ENCODE measurements around the gene ZNF106.

Gene ZNF106

DNA sequence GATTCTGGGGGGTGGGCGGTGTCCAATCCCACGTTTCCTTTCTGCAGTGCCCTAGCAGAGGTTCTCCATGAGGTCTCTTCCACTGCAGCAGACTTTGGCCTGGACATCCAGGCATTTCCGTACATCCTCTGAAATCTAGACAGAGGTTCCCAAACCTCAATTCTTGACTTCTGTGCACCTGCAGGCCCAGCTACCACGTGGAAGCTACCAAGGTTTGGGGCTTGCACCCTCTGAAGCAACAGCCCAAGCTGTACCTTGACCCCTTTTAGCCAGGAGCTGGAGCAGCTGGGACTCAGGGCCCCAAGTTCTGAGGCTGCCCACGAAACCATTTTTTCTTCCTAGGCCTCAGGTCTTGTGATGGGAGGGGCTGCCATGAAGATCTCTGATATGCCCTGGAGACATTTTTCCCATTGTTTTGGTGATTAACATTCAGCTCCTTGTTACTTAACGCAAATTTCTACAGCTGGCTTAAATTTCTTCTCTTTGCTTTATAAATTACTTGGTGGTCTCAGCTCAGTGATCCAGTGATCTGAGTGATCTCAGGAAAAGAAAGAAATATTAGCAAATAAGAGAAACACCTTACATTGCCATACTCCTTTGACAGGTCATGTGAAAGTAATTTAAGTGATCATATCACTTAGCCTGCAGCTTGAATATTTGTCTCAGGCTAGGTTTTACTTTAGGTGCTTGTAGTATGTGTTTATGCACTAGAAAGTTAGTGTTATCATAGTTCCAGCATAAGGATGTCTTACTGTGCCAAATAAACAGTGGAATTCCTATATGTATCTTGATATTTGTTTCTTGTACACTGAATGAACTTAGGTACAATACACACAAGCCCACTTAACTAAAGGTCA lies 7.5 kb upstream of the ZNF106 start:
- no peaks in the 10 kb centered on the region for H3K9me3 Mint-ChIP-seq
- no peak for DNase-seq (ENCODE audit: low spot score in 2 of 2)
- no peak for ATAC-seq (replicated peaks; ENCODE audit: extremely low read depth, poor library complexity, severe bottlenecking)
- H3K4me1 Mint-ChIP-seq: peaks cover 60% of the 10 kb centered on the region
- peaks cover 5% of the 10 kb centered on the region for H3K36me3 Mint-ChIP-seq (ENCODE audit: insufficient read depth)
- peak overlapping the region; percentile 38 for H3K4me3 Mint-ChIP-seq
- no peaks in the 10 kb centered on the region for H3K27me3 Mint-ChIP-seq
- peak overlapping the region; percentile 20 for H3K27ac Mint-ChIP-seq (ENCODE audit: low read depth)

- ATAC-seq (replicated peaks; ENCODE audit: extremely low read depth, poor library complexity, severe bottlenecking) (peak; percentile 90), DNase-seq (ENCODE audit: low spot score in 2 of 2) (peak; percentile 50 to 53)
- Mint-ChIP-seq H3K27ac (ENCODE audit: low read depth) (peak within 1 kb of the TSS; percentile 94), H3K9me3 (no peaks in the 10 kb centered on the region), H3K27me3 (no peaks in the 10 kb centered on the region), H3K4me3 (peak within 1 kb of the TSS; percentile 97), H3K36me3 (ENCODE audit: insufficient read depth) (peaks cover 14% of the 10 kb centered on the region), H3K4me1 (peaks cover 61% of the 10 kb centered on the region)
Measured at GRCh38 chr15:42495361-42496212, 4.6 kb upstream of the ZNF106 start, which contains the start of gene SNAP23. TSS of gene SNAP23 (plus strand) at chr15:42495634. CDS start at chr15:42511847, 16,213 bp downstream.

DNA sequence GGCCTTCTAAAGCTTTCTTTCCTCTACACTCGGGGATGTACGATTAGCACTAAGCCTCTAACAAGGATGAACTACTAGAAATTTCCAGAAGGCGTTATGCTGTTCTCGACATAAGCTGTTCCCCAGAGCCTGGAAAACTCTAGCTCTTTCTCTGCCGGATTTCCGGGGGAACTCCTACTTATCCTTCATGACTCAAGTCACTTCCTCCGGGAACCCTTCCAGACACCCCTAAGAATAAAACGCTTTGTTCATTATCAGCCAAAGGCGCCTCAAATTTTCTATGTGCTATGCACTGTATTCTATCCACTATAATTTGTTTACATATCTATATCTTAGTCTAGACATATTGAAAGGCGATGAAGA lies 4.0 kb upstream of the ZNF106 start:
- peak overlapping the region; percentile 97 for H3K4me3 Mint-ChIP-seq
- peaks cover 63% of the 10 kb centered on the region for H3K4me1 Mint-ChIP-seq
- H3K27me3 Mint-ChIP-seq: no peaks in the 10 kb centered on the region
- peak overlapping the region; percentile 94 for H3K27ac Mint-ChIP-seq (ENCODE audit: low read depth)
- DNase-seq (ENCODE audit: low spot score in 2 of 2): no peak
- no peaks in the 10 kb centered on the region for H3K9me3 Mint-ChIP-seq
- H3K36me3 Mint-ChIP-seq (ENCODE audit: insufficient read depth): peaks cover 18% of the 10 kb centered on the region
- no peak for ATAC-seq (replicated peaks; ENCODE audit: extremely low read depth, poor library complexity, severe bottlenecking)

GRCh38 chr15:42493679-42494078 lies 2.7 kb upstream of the ZNF106 start:
- DNase-seq (ENCODE audit: low spot score in 2 of 2) (no peak), ATAC-seq (replicated peaks; ENCODE audit: extremely low read depth, poor library complexity, severe bottlenecking) (no peak)
- no peaks in the 10 kb centered on the region for H3K27me3 Mint-ChIP-seq
- peak overlapping the region; percentile 7 for H3K27ac Mint-ChIP-seq (ENCODE audit: low read depth)
- H3K9me3 Mint-ChIP-seq: no peaks in the 10 kb centered on the region
- peaks cover 19% of the 10 kb centered on the region for H3K36me3 Mint-ChIP-seq (ENCODE audit: insufficient read depth)
- peaks cover 60% of the 10 kb centered on the region for H3K4me1 Mint-ChIP-seq
- H3K4me3 Mint-ChIP-seq: peak overlapping the region; percentile 97

GRCh38 chr15:42491539-42492225 lies 741 bp upstream of the ZNF106 start:
- peaks cover 19% of the 10 kb centered on the region for H3K36me3 Mint-ChIP-seq (ENCODE audit: insufficient read depth)
- peak overlapping the region; percentile 100 for H3K4me3 Mint-ChIP-seq
- H3K4me1 Mint-ChIP-seq: peaks cover 57% of the 10 kb centered on the region

DNA sequence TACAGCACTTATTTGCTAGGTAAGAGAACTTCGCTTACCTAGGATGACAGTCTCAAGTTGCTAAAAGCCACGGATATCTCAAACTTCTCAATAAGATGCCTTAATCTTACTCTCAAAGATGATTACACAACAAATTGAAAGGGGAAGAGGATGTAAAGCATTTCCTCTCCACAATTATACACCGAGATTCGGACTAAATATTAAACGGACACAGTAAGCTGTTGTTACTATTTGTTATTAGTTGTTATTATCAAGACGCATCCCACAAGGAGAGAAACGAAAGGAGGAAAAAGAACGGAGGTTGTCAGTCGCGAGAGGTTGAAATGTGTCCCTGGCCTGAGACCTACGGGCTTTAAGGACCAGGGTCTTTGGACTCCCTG lies 660 bp downstream of the ZNF106 start:
- H3K27ac Mint-ChIP-seq (ENCODE audit: low read depth): peak overlapping the region; percentile 99
- ATAC-seq (replicated peaks; ENCODE audit: extremely low read depth, poor library complexity, severe bottlenecking) (no peak), DNase-seq (ENCODE audit: low spot score in 2 of 2) (no peak)
- peaks cover 20% of the 10 kb centered on the region for H3K36me3 Mint-ChIP-seq (ENCODE audit: insufficient read depth)
- H3K9me3 Mint-ChIP-seq: no peaks in the 10 kb centered on the region
- no peaks in the 10 kb centered on the region for H3K27me3 Mint-ChIP-seq
- peak overlapping the region; percentile 100 for H3K4me3 Mint-ChIP-seq
- peaks cover 43% of the 10 kb centered on the region for H3K4me1 Mint-ChIP-seq

More at GRCh38 chr15:42491539-42492225, 741 bp upstream of the ZNF106 start:
- H3K27me3 Mint-ChIP-seq: no peaks in the 10 kb centered on the region
- peak overlapping the region; percentile 99 for H3K27ac Mint-ChIP-seq (ENCODE audit: low read depth)
- H3K9me3 Mint-ChIP-seq: no peaks in the 10 kb centered on the region
- DNase-seq (ENCODE audit: low spot score in 2 of 2): no peak
- no peak for ATAC-seq (replicated peaks; ENCODE audit: extremely low read depth, poor library complexity, severe bottlenecking)

DNA sequence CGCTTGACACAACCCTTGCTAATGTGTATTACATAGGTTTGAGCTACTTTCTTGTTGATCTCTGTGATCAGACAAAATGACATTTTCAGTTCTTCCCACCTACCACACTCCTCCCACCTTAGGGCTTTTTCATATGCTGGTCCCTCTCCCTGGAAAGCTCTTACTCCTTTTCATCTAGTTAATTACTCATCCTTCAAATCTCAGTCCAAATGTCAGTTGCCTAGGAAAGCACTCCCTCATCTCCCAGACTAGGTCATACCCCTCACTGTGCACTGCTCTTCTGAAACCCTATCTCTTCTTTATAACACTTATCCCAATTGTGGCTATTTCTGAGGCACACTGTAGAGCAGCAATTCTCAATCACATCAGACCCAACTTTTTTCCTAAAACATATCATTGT lies 7.3 kb downstream of the ZNF106 start:
- no peaks in the 10 kb centered on the region for H3K27me3 Mint-ChIP-seq
- H3K4me1 Mint-ChIP-seq: peaks cover 30% of the 10 kb centered on the region
- H3K4me3 Mint-ChIP-seq: no peak overlapping the region
- peaks cover 3% of the 10 kb centered on the region for H3K36me3 Mint-ChIP-seq (ENCODE audit: insufficient read depth)
- no peak overlapping the region for H3K27ac Mint-ChIP-seq (ENCODE audit: low read depth)
- ATAC-seq (replicated peaks; ENCODE audit: extremely low read depth, poor library complexity, severe bottlenecking): no peak
- H3K9me3 Mint-ChIP-seq: no peaks in the 10 kb centered on the region
- DNase-seq (ENCODE audit: low spot score in 2 of 2): no peak

DNA sequence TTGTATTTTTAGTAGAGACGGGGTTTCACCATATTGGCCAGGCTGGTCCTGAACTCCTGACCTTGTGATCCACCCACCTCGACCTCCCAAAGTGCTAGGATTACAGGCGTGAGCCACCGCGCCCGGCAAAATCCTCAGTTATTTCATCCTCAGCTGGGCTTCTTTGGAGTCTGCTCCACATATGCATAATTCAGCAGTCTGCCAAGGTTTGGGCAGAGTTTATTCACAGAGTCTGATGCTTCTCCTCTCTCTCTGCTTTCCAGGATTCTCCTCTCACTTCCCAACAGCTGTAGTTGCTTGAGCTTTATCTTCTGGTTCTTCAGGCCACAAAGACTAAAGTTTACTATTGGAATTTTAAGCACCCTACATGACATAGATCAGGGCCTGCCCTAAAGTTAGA lies 8.2 kb downstream of the ZNF106 start:
- Mint-ChIP-seq H3K4me3 (no peak overlapping the region), H3K9me3 (no peaks in the 10 kb centered on the region), H3K27me3 (no peaks in the 10 kb centered on the region), H3K27ac (ENCODE audit: low read depth) (no peak overlapping the region), H3K4me1 (peaks cover 23% of the 10 kb centered on the region), H3K36me3 (ENCODE audit: insufficient read depth) (peaks cover 3% of the 10 kb centered on the region)
- no peak for DNase-seq (ENCODE audit: low spot score in 2 of 2)
- no peak for ATAC-seq (replicated peaks; ENCODE audit: extremely low read depth, poor library complexity, severe bottlenecking)

DNA sequence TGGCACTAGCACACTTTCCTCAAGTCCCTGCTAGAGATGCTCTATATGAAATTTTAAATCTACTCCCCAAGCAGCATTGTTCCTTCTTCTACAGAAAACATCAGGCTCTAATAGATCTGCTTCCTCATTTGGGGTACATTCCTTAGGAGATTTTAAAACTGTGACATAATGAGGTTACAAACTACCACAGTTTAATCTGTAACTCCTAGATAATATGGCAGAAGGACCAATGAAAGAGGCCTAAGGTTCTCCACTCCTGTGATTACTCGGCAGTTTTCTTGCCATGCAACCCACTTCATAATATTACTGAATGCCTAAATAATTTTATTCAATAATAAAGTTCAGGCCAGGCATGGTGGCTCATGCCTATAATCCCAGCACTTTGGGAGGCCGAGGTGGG lies 16.1 kb downstream of the ZNF106 start:
- Mint-ChIP-seq H3K9me3 (no peaks in the 10 kb centered on the region), H3K36me3 (ENCODE audit: insufficient read depth) (peaks cover 6% of the 10 kb centered on the region), H3K4me1 (peaks cover 11% of the 10 kb centered on the region), H3K4me3 (no peak overlapping the region), H3K27ac (ENCODE audit: low read depth) (peak overlapping the region; percentile 33), H3K27me3 (no peaks in the 10 kb centered on the region)
- DNase-seq (ENCODE audit: low spot score in 2 of 2): no peak
- no peak for ATAC-seq (replicated peaks; ENCODE audit: extremely low read depth, poor library complexity, severe bottlenecking)

GRCh38 chr15:42471002-42471401 lies 19.9 kb downstream of the ZNF106 start:
- Mint-ChIP-seq H3K4me1 (peaks cover 6% of the 10 kb centered on the region), H3K27me3 (no peaks in the 10 kb centered on the region), H3K27ac (ENCODE audit: low read depth) (no peak overlapping the region), H3K9me3 (no peaks in the 10 kb centered on the region), H3K4me3 (no peak overlapping the region), H3K36me3 (ENCODE audit: insufficient read depth) (peaks cover 12% of the 10 kb centered on the region)
- no peak for DNase-seq (ENCODE audit: low spot score in 2 of 2)
- no peak for ATAC-seq (replicated peaks; ENCODE audit: extremely low read depth, poor library complexity, severe bottlenecking)

DNA sequence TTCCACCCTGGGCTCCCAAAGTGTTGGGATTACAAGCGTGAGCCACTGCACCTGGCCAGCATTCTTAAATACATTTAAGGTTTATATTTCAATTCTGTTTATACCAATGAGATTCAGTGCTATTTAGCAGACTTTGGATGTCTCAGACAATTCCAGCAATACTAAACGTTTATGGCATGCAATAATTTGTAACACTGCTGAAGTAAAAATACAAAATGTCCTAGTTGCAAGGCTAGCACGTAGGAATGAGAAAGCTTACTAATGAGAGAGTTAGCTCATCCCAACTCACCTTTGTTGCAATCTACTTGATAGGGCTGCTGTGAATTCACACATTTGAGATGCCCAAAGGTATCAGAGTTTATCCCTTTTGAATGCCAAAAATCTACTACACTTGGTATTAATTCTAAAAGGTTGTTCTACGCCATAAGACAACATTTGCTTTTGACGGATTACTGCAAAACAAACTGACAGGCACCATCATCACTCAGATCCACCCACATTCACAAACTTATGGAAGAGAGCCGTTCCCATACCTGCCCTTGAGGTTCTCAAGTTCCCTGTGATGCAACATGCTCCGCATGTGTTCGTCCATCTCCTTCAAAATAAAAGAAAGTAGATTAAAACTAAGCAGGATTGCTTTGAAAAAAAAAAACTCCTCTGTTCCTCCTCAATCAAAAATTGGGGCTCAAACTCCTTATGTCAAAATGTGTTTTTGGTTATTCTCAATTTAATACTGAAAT lies 25.3 kb downstream of the ZNF106 start:
- ATAC-seq (replicated peaks; ENCODE audit: extremely low read depth, poor library complexity, severe bottlenecking) (no peak), DNase-seq (ENCODE audit: low spot score in 2 of 2) (no peak)
- Mint-ChIP-seq H3K4me3 (no peak overlapping the region), H3K36me3 (ENCODE audit: insufficient read depth) (peaks cover 14% of the 10 kb centered on the region), H3K27ac (ENCODE audit: low read depth) (no peak overlapping the region), H3K4me1 (peaks cover 5% of the 10 kb centered on the region), H3K9me3 (no peaks in the 10 kb centered on the region), H3K27me3 (no peaks in the 10 kb centered on the region)

DNA sequence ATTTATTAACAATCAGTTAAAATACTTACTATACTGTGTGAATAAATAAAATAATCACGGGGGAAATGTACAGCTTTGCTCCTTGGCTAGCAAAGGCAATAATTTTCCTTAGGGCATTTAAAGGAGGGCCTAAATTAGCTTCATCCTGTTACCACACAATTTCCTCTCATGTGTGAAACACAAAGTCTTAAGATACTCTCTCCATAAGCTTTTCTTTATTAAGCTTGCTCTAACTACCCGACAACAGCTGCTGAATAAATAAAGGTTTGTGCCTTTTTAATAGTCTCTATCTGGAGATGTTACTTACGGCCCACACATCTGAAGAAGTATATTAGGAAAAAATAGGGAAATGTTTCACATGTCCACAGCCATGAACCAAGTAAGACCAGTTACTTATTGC lies 29.7 kb downstream of the ZNF106 start:
- no peaks in the 10 kb centered on the region for H3K9me3 Mint-ChIP-seq
- H3K27ac Mint-ChIP-seq (ENCODE audit: low read depth): no peak overlapping the region
- DNase-seq (ENCODE audit: low spot score in 2 of 2) (no peak), ATAC-seq (replicated peaks; ENCODE audit: extremely low read depth, poor library complexity, severe bottlenecking) (no peak)
- no peak overlapping the region for H3K4me3 Mint-ChIP-seq
- peaks cover 11% of the 10 kb centered on the region for H3K4me1 Mint-ChIP-seq
- H3K27me3 Mint-ChIP-seq: no peaks in the 10 kb centered on the region
- H3K36me3 Mint-ChIP-seq (ENCODE audit: insufficient read depth): peaks cover 11% of the 10 kb centered on the region

All from central memory CD8-positive, alpha-beta T cell (primary cell).